Type B pancreatic cell (in vitro differentiated cells): ENCODE results near the gene MOB1A. TPM values are rescaled to one million over a fixed set of nuclear protein-coding genes. Genes with fewer than 3 reads are reported as not detected.

Experiments
- DNase-seq: peaks from one replicate; pipeline ENCODE4 v3.0.0; 2021; ENCODE audit warnings: mixed read lengths; ENCODE audit not compliant: unreplicated experiment; ENCODE audit errors: extremely low spot score
- H3K27ac Mint-ChIP-seq: 2 replicates; pipeline ENCODE4 v1.8.0; 2021; ENCODE audit warnings: mild to moderate bottlenecking, mixed read lengths
- H3K27me3 Mint-ChIP-seq: 2 replicates; pipeline ENCODE4 v1.8.0; 2021; ENCODE audit warnings: mixed read lengths
- H3K36me3 Mint-ChIP-seq: 2 replicates; pipeline ENCODE4 v1.8.0; 2021; ENCODE audit warnings: mixed read lengths
- H3K4me1 Mint-ChIP-seq: one replicate; pipeline ENCODE4 v1.8.0; 2021; ENCODE audit warnings: mixed read lengths; ENCODE audit not compliant: unreplicated experiment
- H3K4me3 Mint-ChIP-seq: 2 replicates; pipeline ENCODE4 v1.8.0; 2021; ENCODE audit warnings: mild to moderate bottlenecking, mixed read lengths
- H3K9me3 Mint-ChIP-seq: 2 replicates; pipeline ENCODE4 v1.8.0; 2021; ENCODE audit warnings: mixed read lengths
- CTCF ChIP-seq: fragments of 200-600 bp; sonication (generic); conservative IDR thresholded peaks from 2 replicates; pipeline ENCODE4 v1.5.0; 2021; ENCODE audit warnings: antibody characterized with exemption, mild to moderate bottlenecking
- total RNA-seq: library from RNA; stranded (reverse); gene quantifications from 2 replicates; pipeline ENCODE4 v1.2.1, GENCODE V29; 2021; ENCODE audit warnings: low replicate concordance

Gene MOB1A
- total RNA-seq, 1 donor from 2014 or later = 95.4 TPM

GRCh38 chr2:74177696-74178095, 983 bp downstream of the MOB1A start:
- Mint-ChIP-seq H3K27me3 (no peaks in the 10 kb centered on the region), H3K36me3 (peaks cover 20% of the 10 kb centered on the region), H3K9me3 (peaks cover 5% of the 10 kb centered on the region), H3K4me3 (peak overlapping the region; percentile 94), H3K4me1 (peaks cover 11% of the 10 kb centered on the region), H3K27ac (peak overlapping the region; percentile 90)
- no peak for DNase-seq
- TF ChIP-seq CTCF = no peak

GRCh38 chr2:74174909-74175308, 3.8 kb downstream of the MOB1A start:
- no peak for TF ChIP-seq CTCF
- Mint-ChIP-seq H3K9me3 (peaks cover 5% of the 10 kb centered on the region), H3K4me1 (peaks cover 11% of the 10 kb centered on the region), H3K4me3 (no peak overlapping the region), H3K36me3 (peaks cover 28% of the 10 kb centered on the region), H3K27me3 (no peaks in the 10 kb centered on the region), H3K27ac (no peak overlapping the region)
- no peak for DNase-seq

GRCh38 chr2:74168739-74169138, 9.9 kb downstream of the MOB1A start:
- no peak for TF ChIP-seq CTCF
- Mint-ChIP-seq H3K4me3 (no peak overlapping the region), H3K27me3 (no peaks in the 10 kb centered on the region), H3K9me3 (no peaks in the 10 kb centered on the region), H3K27ac (no peak overlapping the region), H3K36me3 (peaks cover 45% of the 10 kb centered on the region), H3K4me1 (no peaks in the 10 kb centered on the region)
- DNase-seq = no peak

- DNase-seq = no peak
- no peaks in the 10 kb centered on the region for H3K27me3 Mint-ChIP-seq
- H3K4me1 Mint-ChIP-seq = no peaks in the 10 kb centered on the region
- no peak overlapping the region for H3K4me3 Mint-ChIP-seq
- H3K36me3 Mint-ChIP-seq = peaks cover 40% of the 10 kb centered on the region
- no peak for TF ChIP-seq CTCF
- no peak overlapping the region for H3K27ac Mint-ChIP-seq
- H3K9me3 Mint-ChIP-seq = no peaks in the 10 kb centered on the region
These were observed 13.9 kb downstream of the MOB1A start for GRCh38 chr2:74164761-74165160.

GRCh38 chr2:74162951-74163350, 15.7 kb downstream of the MOB1A start:
- Mint-ChIP-seq H3K9me3 (no peaks in the 10 kb centered on the region), H3K4me1 (no peaks in the 10 kb centered on the region), H3K36me3 (peaks cover 39% of the 10 kb centered on the region), H3K4me3 (no peak overlapping the region), H3K27me3 (no peaks in the 10 kb centered on the region), H3K27ac (no peak overlapping the region)
- DNase-seq = no peak
- no peak for TF ChIP-seq CTCF

GRCh38 chr2:74155830-74156229, 22.8 kb downstream of the MOB1A start:
- H3K27me3 Mint-ChIP-seq = no peaks in the 10 kb centered on the region
- peaks cover 11% of the 10 kb centered on the region for H3K36me3 Mint-ChIP-seq
- no peak for TF ChIP-seq CTCF
- H3K4me3 Mint-ChIP-seq = no peak overlapping the region
- H3K4me1 Mint-ChIP-seq = no peaks in the 10 kb centered on the region
- no peaks in the 10 kb centered on the region for H3K9me3 Mint-ChIP-seq
- H3K27ac Mint-ChIP-seq = no peak overlapping the region
- no peak for DNase-seq
